Measurements from ENCODE around the gene WDR75.

The WDR75 gene

DNA sequence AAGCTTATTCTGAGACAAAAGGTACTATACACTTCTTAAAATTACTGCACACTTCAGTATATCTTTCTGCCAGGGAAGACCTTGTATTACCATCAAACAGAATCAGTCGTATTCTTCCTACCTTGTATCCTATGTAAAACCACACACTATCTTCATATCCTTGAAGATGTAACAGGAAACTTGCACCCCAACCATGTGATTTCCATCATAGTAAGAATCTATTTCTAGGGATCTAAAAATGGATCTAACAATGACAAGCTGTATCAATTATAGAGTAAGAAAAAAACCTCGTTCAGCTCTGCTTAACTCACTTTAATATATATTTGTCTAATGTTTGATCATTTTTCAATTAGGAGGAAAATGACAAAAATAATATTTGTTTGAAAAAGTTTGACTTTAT, 60.2 kb downstream of the WDR75 start:
- DNase-seq: no peak

DNA sequence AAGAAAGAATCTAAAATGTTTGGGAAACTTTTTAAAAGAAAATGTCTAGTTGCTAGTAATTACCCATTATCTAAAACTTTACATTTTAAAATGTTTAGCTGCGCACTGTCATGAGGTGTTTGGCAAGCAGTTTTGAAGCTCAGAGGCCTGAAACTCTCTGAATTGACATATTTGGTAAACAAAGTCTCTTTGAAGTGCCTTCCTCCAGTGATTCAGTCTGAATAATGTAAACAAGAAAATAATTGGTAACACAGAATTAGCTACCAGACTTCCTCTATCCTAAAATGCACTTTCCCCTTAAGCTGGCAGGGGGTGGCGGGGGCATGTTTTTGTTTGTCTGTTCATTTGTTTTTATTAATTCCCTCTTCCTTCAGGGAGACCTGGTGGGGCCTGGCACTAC, 61.4 kb downstream of the WDR75 start:
- no peak for DNase-seq

DNA sequence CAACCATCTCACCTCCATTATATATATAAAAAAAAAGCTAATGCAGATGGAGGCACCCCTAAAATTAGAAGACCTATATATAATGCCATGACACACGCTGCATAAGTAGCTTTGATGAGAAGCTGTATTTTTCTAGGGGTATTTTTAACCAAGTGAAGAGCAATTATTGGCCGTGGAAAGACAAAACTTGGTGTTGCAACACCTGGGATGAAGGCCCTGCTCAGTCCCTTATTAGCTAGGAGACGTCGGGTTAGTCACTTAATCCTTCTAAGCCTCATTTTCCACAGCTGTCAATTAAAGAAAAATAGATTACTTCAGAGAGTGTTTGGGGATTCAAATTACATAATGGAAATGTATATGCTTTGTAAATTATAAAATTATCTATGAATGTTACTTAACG, 63.0 kb downstream of the WDR75 start:
- DNase-seq: no peak

DNA sequence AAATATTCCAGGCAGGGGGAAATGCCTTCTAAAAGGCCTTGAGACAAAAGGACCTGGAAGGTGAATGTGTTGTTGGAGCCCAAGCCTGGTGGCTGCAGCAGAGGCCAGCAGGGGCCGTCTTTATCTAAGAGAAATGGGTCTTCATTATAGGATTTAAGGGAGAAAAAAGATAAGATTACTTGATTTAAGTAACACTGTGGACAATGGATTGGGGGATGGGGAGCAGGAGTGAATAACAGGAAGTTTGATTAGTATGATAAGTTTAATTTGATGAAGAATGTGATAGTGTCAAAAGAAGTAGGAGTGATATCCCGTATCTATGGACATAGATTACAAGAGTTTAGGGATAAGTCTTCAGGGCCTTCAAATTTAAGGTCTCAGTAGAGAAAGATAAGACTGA, 64.2 kb downstream of the WDR75 start:
- DNase-seq: no peak

DNA sequence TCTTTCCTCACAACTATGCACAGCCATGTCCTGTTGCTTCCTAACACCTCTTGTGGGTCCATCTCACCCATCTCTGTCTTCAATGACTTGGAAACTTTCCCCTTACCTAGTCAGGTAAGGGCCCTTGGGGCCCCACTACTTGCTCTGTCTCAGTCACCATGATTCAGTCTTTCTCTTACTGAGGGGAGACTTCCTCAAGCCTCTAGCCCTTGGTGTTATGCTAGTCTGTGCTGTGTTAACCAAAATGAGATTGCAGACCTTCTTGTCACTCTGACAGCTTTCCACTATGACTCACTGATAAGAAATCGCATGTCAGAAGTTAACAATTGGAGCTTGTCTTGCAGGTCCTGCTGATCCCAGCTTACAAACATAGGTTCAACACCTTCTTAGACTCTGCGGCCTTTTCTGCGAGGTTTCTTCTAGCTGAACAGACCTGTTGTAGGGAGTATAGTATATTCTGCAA, 65.3 kb downstream of the WDR75 start:
- DNase-seq: no peak

DNA sequence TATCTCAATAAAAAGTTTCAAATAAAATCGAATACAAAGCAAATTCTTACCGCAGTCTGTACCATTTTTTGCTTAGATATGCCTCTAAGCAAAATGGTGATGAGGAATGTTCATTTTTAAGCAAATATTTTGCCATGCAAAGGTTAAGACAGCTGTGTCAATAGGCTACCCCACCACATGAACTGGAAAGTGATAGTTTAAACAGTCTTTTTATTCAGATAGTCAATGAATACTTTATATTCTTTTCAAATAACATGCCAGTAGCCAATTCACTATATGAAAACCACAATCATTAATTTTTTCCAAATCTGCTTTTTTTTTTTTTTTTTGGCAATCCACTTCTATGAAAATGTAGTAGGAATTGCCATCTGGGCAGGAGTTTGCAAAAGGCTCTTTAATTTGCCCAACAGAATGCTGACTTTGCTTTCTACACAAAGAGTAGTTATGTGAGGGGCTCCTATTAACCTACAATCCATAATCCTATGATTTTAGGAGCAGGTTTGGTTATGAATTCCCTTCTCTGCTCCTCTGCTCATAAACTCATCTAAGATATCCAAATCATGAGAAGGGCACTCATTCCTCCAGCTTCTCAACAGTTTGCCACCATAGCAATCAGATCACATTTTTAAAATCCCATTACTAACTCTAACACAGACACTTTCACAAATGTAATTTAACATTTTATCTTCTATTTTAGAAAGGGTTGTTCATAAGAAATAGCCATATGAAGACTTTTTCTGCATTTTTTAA, 70.1 kb downstream of the WDR75 start:
- DNase-seq: no peak

DNA sequence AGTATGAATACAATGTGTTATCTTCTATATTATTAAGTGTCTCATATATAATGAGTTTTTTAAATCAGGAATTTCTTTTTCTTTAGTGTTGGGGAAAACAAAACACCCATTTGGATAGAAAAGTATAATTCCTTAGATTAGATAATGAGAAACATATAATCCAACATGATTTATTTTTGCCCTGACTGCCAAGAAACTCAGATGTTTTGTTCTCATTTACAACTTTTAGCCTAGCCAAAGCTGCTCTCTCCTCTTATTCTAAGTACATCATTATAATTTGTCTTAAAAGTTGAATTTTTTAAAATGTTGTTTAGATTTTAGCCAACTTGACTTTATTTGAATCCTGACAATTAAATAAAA, 70.7 kb downstream of the WDR75 start:
- DNase-seq: no peak

DNA sequence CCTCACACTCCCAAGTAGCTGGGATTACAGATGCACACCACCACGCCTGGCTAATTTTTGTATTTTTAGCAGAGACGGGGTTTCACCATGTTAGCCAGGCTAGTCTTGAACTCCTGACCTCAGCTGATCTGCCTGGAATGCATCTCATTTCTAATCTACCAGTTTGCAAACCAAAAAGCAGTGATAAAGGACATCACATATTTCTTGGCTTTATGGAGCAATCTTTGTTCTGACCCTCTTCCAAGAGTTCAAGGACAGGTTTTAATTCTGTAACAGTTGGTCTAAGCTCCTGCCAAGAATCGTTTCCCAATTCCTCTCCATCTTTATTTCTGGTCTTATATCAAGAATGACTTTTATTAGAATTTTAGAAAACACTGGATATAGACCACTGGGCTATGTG, 71.6 kb downstream of the WDR75 start:
- no peak for DNase-seq

DNA sequence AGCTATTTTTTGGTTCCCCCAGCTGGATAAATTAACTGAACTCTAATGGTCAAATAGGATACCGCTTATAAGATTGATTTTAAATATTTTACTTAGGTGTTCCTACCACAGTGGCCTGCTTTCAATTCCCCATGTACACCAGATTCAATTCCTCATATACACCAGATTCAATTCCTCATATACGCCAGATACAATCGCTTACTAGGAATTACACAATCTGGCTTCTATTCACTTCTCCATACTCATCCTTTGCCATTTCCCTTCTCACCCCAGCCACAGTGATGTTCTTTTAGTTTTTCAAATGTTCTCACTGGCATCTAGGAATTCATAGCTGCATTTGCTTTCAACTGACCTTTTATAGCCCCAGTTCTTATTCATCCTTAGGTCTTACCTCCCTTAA, 72.8 kb downstream of the WDR75 start:
- no peak for DNase-seq

DNA sequence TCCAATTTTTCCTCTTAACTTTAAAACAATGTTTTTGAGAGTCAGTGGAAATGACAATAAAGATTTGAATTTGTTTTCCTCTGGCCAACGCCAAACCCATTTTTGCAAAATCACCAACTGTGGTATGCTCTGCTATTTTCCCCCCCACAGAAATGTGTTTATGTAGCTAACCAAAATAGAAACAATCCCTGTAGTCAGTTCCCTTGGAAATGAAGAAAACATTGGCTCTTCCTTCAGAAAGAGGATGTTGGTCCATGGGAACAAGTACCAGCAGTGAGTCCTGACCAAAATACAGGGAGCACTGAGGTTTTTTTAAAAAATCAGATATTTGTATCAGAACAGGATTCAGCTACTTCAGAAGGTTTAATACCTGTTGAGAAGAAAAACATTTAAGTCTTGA, 74.0 kb downstream of the WDR75 start:
- DNase-seq: no peak

DNA sequence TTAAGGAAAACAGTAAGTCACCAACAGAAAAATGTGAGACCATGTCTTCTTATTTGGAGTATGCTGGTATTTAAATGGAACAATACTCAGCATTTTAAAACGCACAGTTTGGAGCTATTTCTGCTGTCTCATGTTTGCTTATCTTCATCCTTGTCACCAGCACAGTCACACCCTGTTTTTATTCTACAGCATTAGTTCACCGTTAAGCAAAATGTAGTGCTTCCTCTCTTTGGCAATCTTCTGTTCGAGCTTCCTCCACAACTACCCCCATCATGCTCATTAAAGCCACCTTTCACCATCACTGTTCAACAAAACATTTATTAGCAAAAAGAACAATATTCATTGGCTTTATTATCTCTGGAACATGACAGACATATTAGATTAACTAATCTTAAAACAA, 75.3 kb downstream of the WDR75 start:
- no peak for DNase-seq

DNA sequence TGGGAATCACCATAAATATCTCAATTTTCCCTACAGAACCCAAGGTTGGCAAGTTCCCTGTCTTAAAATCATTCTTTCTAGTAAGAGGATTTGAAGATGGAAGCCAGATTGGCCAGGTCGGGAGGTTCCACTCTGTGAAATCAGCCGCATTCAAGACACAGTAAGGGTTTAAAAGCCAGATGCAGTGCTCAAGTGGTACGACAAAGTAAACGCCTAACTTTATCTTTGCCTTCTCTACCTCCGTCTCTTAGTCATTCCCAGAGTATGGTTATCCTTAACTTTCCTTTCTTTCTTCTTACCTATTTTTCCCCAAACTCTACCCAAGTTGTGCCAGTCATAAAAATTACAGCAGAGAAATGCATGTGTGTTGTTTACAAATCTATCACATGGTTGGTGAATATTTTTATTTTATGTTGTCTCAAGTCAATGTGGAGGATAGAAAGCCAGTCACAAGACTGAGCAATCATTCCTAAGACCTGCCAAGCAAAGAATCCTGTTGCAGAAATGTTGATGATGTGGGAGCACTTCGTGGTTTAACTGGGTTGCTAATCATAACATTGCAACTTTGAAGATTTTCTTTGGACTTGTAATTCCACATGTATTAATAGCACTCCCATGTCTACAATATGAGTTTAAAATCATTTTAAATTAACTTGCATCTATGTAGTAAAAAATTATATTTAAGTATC, 76.7 kb downstream of the WDR75 start:
- no peak for DNase-seq

DNA sequence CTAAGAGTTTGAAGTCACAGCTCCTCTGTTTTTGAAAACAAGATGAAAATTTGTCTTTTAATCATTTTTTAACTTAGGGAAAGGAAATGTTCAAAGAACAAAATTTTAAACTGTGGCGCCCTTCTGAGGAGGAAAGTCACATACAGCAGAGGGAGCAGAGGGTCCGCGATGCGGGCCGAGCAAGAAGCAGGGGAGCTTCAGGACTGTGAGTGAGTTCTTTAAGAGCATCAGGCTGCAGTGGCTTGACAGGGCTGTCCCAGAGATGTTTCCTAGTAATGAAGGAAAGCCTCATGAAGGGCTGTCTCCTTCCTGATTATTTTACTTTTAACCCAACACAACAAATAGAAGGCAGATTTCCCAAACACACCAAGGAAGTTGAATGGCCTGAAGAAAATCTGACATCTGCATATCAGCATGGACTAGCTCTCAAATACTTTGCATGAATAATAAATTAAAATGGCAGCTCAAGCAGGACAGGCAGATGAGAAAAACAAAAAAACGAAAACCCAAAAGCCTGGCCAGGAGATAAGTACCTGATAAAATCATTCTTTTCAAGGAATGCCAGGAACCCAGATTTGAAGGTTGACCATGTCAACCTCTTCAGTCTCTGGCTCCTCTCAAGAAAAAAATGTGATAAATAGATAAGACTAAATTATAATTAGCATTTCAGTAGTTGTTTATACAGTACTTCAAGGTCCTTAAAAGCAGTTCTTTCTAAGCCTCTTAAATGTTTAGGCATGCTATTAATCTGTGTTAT, 78.5 kb downstream of the WDR75 start:
- no peak for DNase-seq

DNA sequence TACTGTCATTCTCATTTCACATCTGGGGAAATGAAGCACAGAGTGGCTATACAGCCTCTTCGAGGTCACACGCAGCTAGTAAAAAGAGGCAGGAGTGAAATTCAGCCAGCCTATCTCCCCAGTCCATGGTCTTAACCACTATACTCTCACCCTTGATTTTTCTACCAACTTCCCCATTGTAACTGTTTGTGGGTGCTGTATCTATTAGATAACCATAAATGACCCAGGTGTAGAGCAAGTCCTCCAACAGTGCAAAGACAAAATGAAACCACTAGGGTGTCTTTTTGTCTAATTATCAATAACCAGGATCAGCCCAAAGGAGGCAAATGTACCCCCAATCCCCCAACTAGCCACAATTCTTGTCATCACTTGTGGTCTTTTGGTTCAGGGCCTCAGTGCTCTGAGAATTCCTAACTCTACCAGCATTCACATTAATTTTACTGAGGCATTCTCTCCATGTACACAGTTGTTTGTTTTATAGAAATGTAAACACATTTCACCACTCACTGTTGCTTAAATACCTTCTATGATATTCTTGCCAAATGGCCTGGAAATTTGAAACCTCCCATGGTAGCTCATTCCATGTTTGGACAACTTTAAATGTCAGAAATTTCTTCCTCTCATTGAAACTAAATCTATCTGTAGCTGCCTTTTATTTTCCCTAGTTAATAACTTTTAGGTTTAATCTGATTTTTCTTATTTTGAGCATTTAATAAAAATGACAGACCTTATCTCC, 80.6 kb downstream of the WDR75 start:
- DNase-seq: no peak

DNA sequence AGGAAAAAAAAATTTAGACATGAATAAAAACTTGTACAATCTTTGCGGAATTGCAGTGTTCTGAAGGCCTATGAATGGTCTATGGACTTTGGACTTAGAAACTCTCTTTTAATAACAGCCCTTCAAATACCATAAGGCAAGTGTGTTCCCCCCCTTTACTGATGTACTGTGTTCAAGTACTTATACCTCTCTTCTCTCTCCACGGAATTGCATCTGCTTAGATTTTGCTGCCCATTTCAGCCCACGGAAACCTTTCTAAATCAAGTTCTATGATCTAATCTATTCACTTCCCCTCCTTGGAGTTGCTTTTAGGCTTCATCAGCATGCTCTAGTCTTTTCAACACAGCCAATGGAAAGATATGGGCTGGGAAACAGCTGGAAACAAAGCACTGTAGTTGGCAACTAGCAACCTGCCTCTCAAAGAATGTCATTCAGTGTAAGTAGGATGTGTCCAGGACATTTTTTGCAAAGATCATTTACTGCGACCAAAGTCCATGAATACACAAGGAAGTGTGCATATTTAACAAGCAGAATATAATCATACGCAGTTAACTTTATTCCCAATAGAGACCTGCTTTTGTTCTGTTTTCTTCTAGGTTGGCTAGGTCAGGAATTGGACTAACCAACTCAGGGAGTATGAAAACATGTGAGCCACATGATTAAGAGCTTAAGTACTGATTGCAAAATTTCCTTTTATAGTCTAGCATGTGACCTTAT, 81.3 kb downstream of the WDR75 start:
- DNase-seq: no peak

DNA sequence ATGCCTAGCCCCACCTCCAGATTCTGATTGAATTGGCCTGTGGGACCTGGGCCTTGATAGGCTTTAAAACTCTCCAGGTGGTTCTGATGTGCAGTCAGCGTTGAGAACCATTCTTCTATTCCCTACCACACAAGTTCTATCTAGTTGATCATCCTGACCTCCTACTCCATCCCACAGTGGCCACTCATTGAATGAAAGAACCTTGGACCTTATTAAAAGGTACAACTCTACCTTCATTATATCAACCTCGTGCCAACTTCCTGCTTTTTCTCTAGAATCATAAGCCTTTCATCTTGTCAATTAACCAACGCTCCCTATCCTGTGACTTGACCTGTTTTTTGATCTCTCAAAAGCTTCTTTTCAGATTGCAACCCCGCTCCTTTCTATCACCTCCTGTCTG, 83.5 kb downstream of the WDR75 start:
- DNase-seq: no peak
